GM23338 (cell line): ENCODE data around the gene LINGO4.

ENCODE experiments used
- CREB1 ChIP-seq: fragments of 250-450 bp; sonication (Bioruptor Pico); IDR thresholded peaks from 2 replicates; pipeline ENCODE4 v1.5.0; 2020; ENCODE audit warnings: low read depth, mild to moderate bottlenecking, moderate library complexity
- EZH2 ChIP-seq: fragments of 200-600 bp; sonication (generic); IDR thresholded peaks from one replicate; pipeline ENCODE4 v1.8.0; 2017; ENCODE audit warnings: antibody characterized with exemption, mild to moderate bottlenecking, low read depth; ENCODE audit not compliant: unreplicated experiment
- EZH2phosphoT487 ChIP-seq: fragments of 200-600 bp; sonication (generic); IDR thresholded peaks from one replicate; pipeline ENCODE4 v1.8.1; 2018; ENCODE audit warnings: antibody characterized with exemption; ENCODE audit not compliant: unreplicated experiment
- REST ChIP-seq: IDR thresholded peaks from one replicate; pipeline ENCODE4 v1.6.1; 2018; ENCODE audit warnings: antibody characterized with exemption; ENCODE audit not compliant: unreplicated experiment
- STAT1 ChIP-seq: IDR thresholded peaks from one replicate; pipeline ENCODE4 v1.6.1; 2016; ENCODE audit warnings: antibody characterized with exemption; ENCODE audit not compliant: unreplicated experiment
- TF ChIP-seq, protein P1 (sequence below), 2 experiments: fragments of 200-600 bp in 1 of 2; sonication (generic) in 1 of 2; conservative IDR thresholded peaks; 2 replicates each; pipeline versions ENCODE4 v1.5.1 to v1.6.1; 2016 to 2017; ENCODE audit warnings: antibody characterized with exemption in 2 of 2, low read depth in 2 of 2, mild to moderate bottlenecking in 2 of 2, moderate library complexity in 1 of 2

DNA sequence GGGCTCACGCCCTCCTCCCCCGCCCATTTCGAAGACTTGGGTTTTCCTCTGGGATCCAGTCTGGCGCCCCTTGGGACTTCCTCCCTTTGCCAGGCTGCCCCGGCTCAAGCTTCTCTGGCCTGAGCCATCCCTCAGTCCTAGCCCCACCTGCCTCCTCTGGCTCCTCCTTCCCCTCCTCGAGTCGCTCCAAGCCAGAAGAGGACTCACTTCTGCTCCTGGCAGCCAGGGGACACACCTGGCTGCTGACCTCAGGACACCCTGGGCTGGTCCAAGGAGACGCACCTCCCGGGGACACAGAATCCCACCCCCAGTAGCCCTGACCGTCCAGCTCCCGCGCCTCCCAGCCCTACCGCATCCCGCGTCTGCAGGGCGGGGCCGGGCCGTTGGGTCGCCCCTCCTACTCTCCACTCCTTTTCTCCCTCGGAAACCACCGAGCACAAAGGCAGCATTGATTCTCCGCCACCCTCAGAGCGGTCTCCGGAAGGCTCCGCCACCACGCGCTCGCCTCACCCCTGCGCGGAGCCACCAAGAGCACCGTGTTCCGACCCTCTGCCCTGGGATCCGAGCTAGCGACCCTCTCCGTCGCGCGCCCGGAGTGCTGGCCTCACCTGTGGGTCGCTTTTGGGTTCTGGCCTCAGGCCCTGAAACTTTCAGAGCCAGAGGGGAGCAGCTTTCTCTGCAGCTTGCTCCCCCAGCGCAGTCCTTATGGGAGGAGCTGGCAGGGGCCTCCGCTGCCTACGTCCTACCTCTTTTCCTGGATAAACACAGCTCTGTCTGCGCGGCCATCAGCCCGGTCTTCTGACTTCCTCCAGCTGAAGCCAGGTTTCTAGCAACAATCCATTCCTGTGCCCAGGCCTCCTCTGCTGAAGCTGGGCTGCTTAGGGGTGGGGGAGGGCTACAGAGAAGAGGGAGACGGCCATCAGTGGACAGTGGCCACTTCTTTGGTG lies 34.5 kb upstream of the LINGO4 start, which contains the start of gene C2CD4D:
- TF ChIP-seq, protein P1, sequence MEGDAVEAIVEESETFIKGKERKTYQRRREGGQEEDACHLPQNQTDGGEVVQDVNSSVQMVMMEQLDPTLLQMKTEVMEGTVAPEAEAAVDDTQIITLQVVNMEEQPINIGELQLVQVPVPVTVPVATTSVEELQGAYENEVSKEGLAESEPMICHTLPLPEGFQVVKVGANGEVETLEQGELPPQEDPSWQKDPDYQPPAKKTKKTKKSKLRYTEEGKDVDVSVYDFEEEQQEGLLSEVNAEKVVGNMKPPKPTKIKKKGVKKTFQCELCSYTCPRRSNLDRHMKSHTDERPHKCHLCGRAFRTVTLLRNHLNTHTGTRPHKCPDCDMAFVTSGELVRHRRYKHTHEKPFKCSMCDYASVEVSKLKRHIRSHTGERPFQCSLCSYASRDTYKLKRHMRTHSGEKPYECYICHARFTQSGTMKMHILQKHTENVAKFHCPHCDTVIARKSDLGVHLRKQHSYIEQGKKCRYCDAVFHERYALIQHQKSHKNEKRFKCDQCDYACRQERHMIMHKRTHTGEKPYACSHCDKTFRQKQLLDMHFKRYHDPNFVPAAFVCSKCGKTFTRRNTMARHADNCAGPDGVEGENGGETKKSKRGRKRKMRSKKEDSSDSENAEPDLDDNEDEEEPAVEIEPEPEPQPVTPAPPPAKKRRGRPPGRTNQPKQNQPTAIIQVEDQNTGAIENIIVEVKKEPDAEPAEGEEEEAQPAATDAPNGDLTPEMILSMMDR (conservative IDR thresholded peaks at IDR 0.05; ENCODE audit: low read depth in 2 of 2), result 0 out of 4 replicates have a peak, but pooled peaks of 1 of the 2 experiments have one; percentile 14
- no peak for TF ChIP-seq EZH2
- TF ChIP-seq REST, result no peak
- TF ChIP-seq EZH2phosphoT487, result no peak
- TF ChIP-seq CREB1, result 0 out of 2 replicates have a peak, but pooled peaks have one; percentile 18
- no peak for TF ChIP-seq STAT1
